Esophagus muscularis mucosa (tissue), 3 donors: Measurements from ENCODE around the gene C1orf94.

Experiments
- CTCF ChIP-seq, 3 experiments: fragments of 200-600 bp in 2 of 3; fragments of 450-650 bp in 1 of 3; sonication (generic) in 2 of 3; IDR thresholded peaks; one replicate each; pipeline ENCODE4 v1.5.1; 2017 to 2019; ENCODE audit warnings: antibody characterized with exemption in 3 of 3, mild to moderate bottlenecking in 2 of 3, moderate library complexity in 1 of 3
- POLR2A ChIP-seq: fragments of 450-650 bp; IDR thresholded peaks from one replicate; pipeline ENCODE4 v1.6.1; 2017; ENCODE audit warnings: antibody characterized with exemption, moderate library complexity, mild to moderate bottlenecking, low read depth
- POLR2AphosphoS5 ChIP-seq, 2 donors: sonication (generic); formaldehyde crosslinking; IDR thresholded peaks; one replicate each; pipeline ENCODE4 v1.6.1; 2017; ENCODE audit warnings: antibody characterized with exemption in 2 of 2

GRCh38 chr1:34263406-34263805 lies 86.7 kb downstream of the C1orf94 start:
- no peak for TF ChIP-seq CTCF (IDR thresholded peaks at IDR 0.05)
- no peak for TF ChIP-seq POLR2AphosphoS5 (IDR thresholded peaks at IDR 0.05)
- TF ChIP-seq POLR2A, result no peak
